Loucy (cell line): ENCODE measurements around the gene MINK1.

Source experiments
- EZH2phosphoT487 ChIP-seq: fragments of 200-600 bp; IDR thresholded peaks from 2 replicates; pipeline ENCODE4 v1.6.1; 2018; ENCODE audit warnings: antibody characterized with exemption, mild to moderate bottlenecking, moderate library complexity, borderline replicate concordance
- TF ChIP-seq, protein P1 (sequence below): fragments of 200-600 bp; sonication (generic); conservative IDR thresholded peaks from 2 replicates; pipeline ENCODE4 v1.5.1; 2014; ENCODE audit warnings: mild to moderate bottlenecking, antibody characterized with exemption, low read length

- TF ChIP-seq, protein P1, sequence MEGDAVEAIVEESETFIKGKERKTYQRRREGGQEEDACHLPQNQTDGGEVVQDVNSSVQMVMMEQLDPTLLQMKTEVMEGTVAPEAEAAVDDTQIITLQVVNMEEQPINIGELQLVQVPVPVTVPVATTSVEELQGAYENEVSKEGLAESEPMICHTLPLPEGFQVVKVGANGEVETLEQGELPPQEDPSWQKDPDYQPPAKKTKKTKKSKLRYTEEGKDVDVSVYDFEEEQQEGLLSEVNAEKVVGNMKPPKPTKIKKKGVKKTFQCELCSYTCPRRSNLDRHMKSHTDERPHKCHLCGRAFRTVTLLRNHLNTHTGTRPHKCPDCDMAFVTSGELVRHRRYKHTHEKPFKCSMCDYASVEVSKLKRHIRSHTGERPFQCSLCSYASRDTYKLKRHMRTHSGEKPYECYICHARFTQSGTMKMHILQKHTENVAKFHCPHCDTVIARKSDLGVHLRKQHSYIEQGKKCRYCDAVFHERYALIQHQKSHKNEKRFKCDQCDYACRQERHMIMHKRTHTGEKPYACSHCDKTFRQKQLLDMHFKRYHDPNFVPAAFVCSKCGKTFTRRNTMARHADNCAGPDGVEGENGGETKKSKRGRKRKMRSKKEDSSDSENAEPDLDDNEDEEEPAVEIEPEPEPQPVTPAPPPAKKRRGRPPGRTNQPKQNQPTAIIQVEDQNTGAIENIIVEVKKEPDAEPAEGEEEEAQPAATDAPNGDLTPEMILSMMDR: no peak
- no peak for TF ChIP-seq EZH2phosphoT487
These were observed 105.8 kb downstream of the MINK1 start for GRCh38 chr17:4938688-4939545.
